B cell (primary cell): ENCODE results near the gene TOP2A. TPM values are rescaled to one million over a fixed set of nuclear protein-coding genes. Genes with fewer than 3 reads are reported as not detected.

ENCODE experiments used
- ATAC-seq: fragments of 200-7000 bp; cut with Tn5 transposase; one replicate; pipeline ENCODE4 v1.10.0; 2021; ENCODE audit warnings: low read depth, mild to moderate bottlenecking, moderate number of reproducible peaks, moderate library complexity
- CTCF ChIA-PET: fragments of 350-600 bp; sonication (Branson Sonifier 250); formaldehyde crosslinking; loops from one replicate; lab custom pipeline; 2021; ENCODE audit warnings: antibody characterized with exemption, inconsistent platforms; lab: Charles Lee
- POLR2A ChIA-PET: fragments of 350-600 bp; sonication (Branson Sonifier 250); formaldehyde crosslinking; loops from one replicate; lab custom pipeline; 2021; ENCODE audit warnings: antibody characterized with exemption; lab: Charles Lee
- DNase-seq: peaks from one replicate; pipeline ENCODE4 v3.0.0; 2013
- H2AFZ ChIP-seq: 2 replicates; pipeline ENCODE4 v1.6.1; 2012; ENCODE audit warnings: mild to moderate bottlenecking, low read depth, low read length; ENCODE audit not compliant: insufficient read depth, poor library complexity, severe bottlenecking
- H3K27ac ChIP-seq, 2 donors: 1 replicate in 1 of 2; 2 replicates in 1 of 2; pipeline ENCODE4 v1.5.1; 2012 to 2013; ENCODE audit warnings: low read length in 2 of 2, mild to moderate bottlenecking in 2 of 2, moderate library complexity in 1 of 2
- H3K27me3 ChIP-seq, 4 experiments: fragments of 200-600 bp in 1 of 4; sonication (generic) in 1 of 4; replicated peaks in 1 of 4; 1 replicate in 2 of 4; 2 replicates in 2 of 4; pipeline versions ENCODE4 v1.6.1 to v1.7.0; 2013 to 2016; ENCODE audit warnings: low read length in 3 of 4, mild to moderate bottlenecking in 2 of 4, mixed read lengths in 1 of 4, moderate library complexity in 1 of 4; ENCODE audit not compliant: insufficient read depth in 4 of 4, control insufficient read depth in 3 of 4; ENCODE audit errors: control extremely low read depth in 1 of 4
- H3K36me3 ChIP-seq, 2 experiments: replicated peaks in 1 of 2; 1 replicate in 1 of 2; 2 replicates in 1 of 2; pipeline versions ENCODE4 v1.6.1 to v1.7.1; 2013; ENCODE audit warnings: low read length in 1 of 2; ENCODE audit not compliant: insufficient read depth in 2 of 2, control insufficient read depth in 1 of 2; ENCODE audit errors: control extremely low read depth in 1 of 2, extremely low read depth in 1 of 2
- H3K4me1 ChIP-seq, 2 donors: fragments of 200-600 bp in 1 of 2; sonication (generic) in 1 of 2; 1 replicate in 1 of 2; 2 replicates in 1 of 2; pipeline versions ENCODE4 v1.5.1 to v1.6.1; 2013 to 2017; ENCODE audit warnings: low read length in 2 of 2; ENCODE audit not compliant: control insufficient read depth in 2 of 2, insufficient read depth in 2 of 2
- H3K4me2 ChIP-seq: replicated peaks from 2 replicates; pipeline ENCODE3; 2012; ENCODE audit warnings: mild to moderate bottlenecking, low read depth, low read length; ENCODE audit not compliant: poor library complexity, severe bottlenecking
- H3K4me3 ChIP-seq, 5 experiments: fragments of 200-600 bp in 1 of 5; sonication (generic) in 1 of 5; 1 replicate in 3 of 5; 2 replicates in 2 of 5; pipeline versions ENCODE4 v1.5.1 to v1.7.0; 2011 to 2016; ENCODE audit warnings: low read length in 4 of 5, mild to moderate bottlenecking in 4 of 5, low read depth in 2 of 5, control low read depth in 1 of 5, moderate library complexity in 1 of 5; ENCODE audit not compliant: insufficient read depth in 1 of 5; ENCODE audit errors: control extremely low read depth in 1 of 5, extremely low read depth in 1 of 5
- H3K79me2 ChIP-seq: fragments of 200-600 bp; sonication (generic); one replicate; pipeline ENCODE4 v1.6.0; 2016; ENCODE audit warnings: low read length; ENCODE audit not compliant: control insufficient read depth, insufficient read depth
- H3K9ac ChIP-seq: fragments of 200-600 bp; sonication (generic); 2 replicates; pipeline ENCODE4 v1.6.1; 2017; ENCODE audit warnings: mild to moderate bottlenecking, low read length, moderate library complexity
- H3K9me3 ChIP-seq, 3 donors: one replicate each; pipeline versions ENCODE4 v1.6.1 to v1.7.1; 2013; ENCODE audit warnings: low read length in 2 of 3; ENCODE audit not compliant: control insufficient read depth in 2 of 3, insufficient read depth in 1 of 3; ENCODE audit errors: control extremely low read depth in 1 of 3
- H4K20me1 ChIP-seq: 2 replicates; pipeline ENCODE4 v1.6.0; 2012; ENCODE audit warnings: mild to moderate bottlenecking, low read length; ENCODE audit not compliant: insufficient read depth, control insufficient read depth, poor library complexity, severe bottlenecking
- H3K27ac Mint-ChIP-seq: one replicate; pipeline ENCODE4 v1.8.0; 2021; ENCODE audit warnings: mixed read lengths
- H3K27me3 Mint-ChIP-seq: one replicate; pipeline ENCODE4 v1.8.0; 2021; ENCODE audit warnings: mixed read lengths
- H3K4me1 Mint-ChIP-seq: one replicate; pipeline ENCODE4 v1.8.0; 2021; ENCODE audit warnings: mixed read lengths
- H3K4me3 Mint-ChIP-seq: one replicate; pipeline ENCODE4 v1.8.0; 2021; ENCODE audit warnings: mixed read lengths
- H3K9me3 Mint-ChIP-seq: one replicate; pipeline ENCODE4 v1.8.0; 2022; ENCODE audit warnings: mixed read lengths; ENCODE audit not compliant: insufficient read depth
- EZH2 ChIP-seq: IDR thresholded peaks from 2 replicates; pipeline ENCODE4 v1.6.1; 2012; ENCODE audit warnings: borderline replicate concordance, low read depth, mild to moderate bottlenecking, moderate library complexity, low read length; ENCODE audit not compliant: insufficient read depth, poor library complexity, severe bottlenecking
- WGBS: methylation state at CpG from one replicate; pipeline ENCODE4 v1.1.5; 2013; ENCODE audit warnings: missing lambda C conversion rate; ENCODE audit not compliant: insufficient coverage; 5-methylcytosine and 5-hydroxymethylcytosine counted together
- intact Hi-C: fragments of 100-400 bp; cut with micrococcal nuclease; formaldehyde crosslinking; loops from one replicate; pipeline ENCODE4 v1.10.0; 2022
- polyA plus RNA-seq: library from polyadenylated mRNA; depleted of rRNA; stranded (reverse); fragments of >200 nt; gene quantifications from 2 replicates; pipeline ENCODE4 v1.2.3, GENCODE V29; 2012
- total RNA-seq, 2 donors: library from RNA; stranded (reverse); fragments of 120-200 nt in 1 of 2; gene quantifications; 1 replicate in 1 of 2; 2 replicates in 1 of 2; pipeline versions ENCODE4 v1.2.3 to v1.2.4, GENCODE V29; 2013 to 2022
- TF ChIP-seq, protein P1 (sequence below): fragments of 200-600 bp; IDR thresholded peaks from one replicate; pipeline ENCODE4 v1.8.0; 2022; ENCODE audit warnings: antibody characterized with exemption, mild to moderate bottlenecking

Gene TOP2A
- total and polyA plus RNA-seq, 2 donors (not counting 1 experiment from before 2014, with no cell fraction given): 0.36 to 3.1 TPM

DNA sequence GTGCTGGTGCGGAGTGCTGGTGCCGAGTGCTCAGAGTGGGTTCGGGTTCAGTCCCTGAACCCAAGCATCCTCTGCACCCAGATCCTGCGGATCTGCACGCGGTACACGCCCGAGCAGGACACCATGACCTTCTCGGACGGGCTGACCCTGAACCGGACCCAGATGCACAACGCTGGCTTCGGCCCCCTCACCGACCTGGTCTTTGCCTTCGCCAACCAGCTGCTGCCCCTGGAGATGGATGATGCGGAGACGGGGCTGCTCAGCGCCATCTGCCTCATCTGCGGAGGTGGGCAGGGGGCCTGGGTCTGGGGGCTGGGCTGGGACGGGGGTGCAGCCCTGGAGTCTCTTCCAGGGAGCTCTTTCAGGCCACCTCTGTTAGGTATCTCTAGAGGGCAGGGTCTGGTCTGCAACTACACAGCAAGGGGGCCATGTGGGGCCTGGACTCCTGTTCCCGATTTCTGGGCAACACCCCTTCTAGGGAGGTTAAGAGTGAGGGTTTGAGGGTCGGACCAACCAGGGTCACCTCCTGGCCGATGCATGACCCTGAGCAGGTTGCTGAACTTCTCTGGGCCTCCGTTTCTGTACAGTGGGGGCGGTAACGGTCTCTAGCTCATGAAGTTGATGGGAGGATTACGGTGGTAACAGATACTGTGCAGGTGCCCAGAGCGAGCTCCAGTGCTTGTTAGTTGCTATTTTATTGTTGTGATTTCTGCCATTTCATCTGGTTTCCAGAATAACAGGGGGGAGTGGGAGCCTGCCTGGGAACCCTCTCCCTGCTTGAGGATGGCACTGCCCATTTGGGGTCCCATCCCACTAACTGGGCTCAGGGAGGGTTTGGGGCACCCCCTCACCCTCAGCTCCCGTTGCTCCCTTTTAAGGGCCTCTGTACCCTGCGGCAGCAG, 63.2 kb downstream of the TOP2A start:
- no peak overlapping the region for H3K9ac ChIP-seq
- peaks cover 22 to 37% of the 10 kb centered on the region in 2 donors for H3K4me1 ChIP-seq
- H3K79me2 ChIP-seq: peaks cover 5% of the 10 kb centered on the region
- DNase-seq (peak; percentile 43), ATAC-seq (no peak)
- H3K4me3 ChIP-seq: no peak overlapping the region
- Mint-ChIP-seq H3K27me3 (no peaks in the 10 kb centered on the region), H3K27ac (peak overlapping the region; percentile 50), H3K9me3 (no peaks in the 10 kb centered on the region), H3K4me1 (peaks cover 39% of the 10 kb centered on the region), H3K4me3 (no peak overlapping the region)
- ChIA-PET CTCF (interaction anchor here (0.6 to 15.9 kb wide), 30 partner anchors 10 to 1308 kb away, joined by 3 to 871 read pairs (median 5); partner anchors contain the start of genes CDC6, GJD3, RARA and TOP2A), POLR2A (interaction anchor here (0.6 to 2.1 kb wide), 9 partner anchors 10 to 65 kb away, joined by 3 to 13 read pairs (median 5); no protein-coding TSS in a partner anchor)
- 85% methylated on average over 29 of the region's 30 CpGs for WGBS
- peaks cover 29% of the 10 kb centered on the region for H4K20me1 ChIP-seq
- no peaks in the 10 kb centered on the region for H3K9me3 ChIP-seq
- no peak for TF ChIP-seq EZH2
- TF ChIP-seq, protein P1, sequence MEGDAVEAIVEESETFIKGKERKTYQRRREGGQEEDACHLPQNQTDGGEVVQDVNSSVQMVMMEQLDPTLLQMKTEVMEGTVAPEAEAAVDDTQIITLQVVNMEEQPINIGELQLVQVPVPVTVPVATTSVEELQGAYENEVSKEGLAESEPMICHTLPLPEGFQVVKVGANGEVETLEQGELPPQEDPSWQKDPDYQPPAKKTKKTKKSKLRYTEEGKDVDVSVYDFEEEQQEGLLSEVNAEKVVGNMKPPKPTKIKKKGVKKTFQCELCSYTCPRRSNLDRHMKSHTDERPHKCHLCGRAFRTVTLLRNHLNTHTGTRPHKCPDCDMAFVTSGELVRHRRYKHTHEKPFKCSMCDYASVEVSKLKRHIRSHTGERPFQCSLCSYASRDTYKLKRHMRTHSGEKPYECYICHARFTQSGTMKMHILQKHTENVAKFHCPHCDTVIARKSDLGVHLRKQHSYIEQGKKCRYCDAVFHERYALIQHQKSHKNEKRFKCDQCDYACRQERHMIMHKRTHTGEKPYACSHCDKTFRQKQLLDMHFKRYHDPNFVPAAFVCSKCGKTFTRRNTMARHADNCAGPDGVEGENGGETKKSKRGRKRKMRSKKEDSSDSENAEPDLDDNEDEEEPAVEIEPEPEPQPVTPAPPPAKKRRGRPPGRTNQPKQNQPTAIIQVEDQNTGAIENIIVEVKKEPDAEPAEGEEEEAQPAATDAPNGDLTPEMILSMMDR: no peak
- H3K4me2 ChIP-seq: no peak overlapping the region
- intact Hi-C loops: loop anchor here (1.0 to 5.0 kb wide), 4 partner anchors 13 to 152 kb away; no protein-coding TSS in a partner anchor
- no peak overlapping the region for H3K27ac ChIP-seq
- peaks cover 0 to 40% of the 10 kb centered on the region in 2 experiments for H3K36me3 ChIP-seq
- no peaks in the 10 kb centered on the region for H3K27me3 ChIP-seq
- H2AFZ ChIP-seq: no peak overlapping the region
